Measurements from ENCODE around the gene DNAJC10. TPM values are rescaled to one million over a fixed set of nuclear protein-coding genes. Genes with fewer than 3 reads are reported as not detected.

DNAJC10 gene
- polyA plus RNA-seq, 3 donors: 25.2 to 102 (median 79.4) TPM

- Histone ChIP-seq H4K20me1 (ENCODE audit: insufficient read depth, low read length) (no peaks in the 10 kb centered on the region), H3K79me2 (ENCODE audit: insufficient read depth, low read length) (no peaks in the 10 kb centered on the region), H3K4me3 (replicated peaks in 1 of 3; ENCODE audit: low read depth in 2 of 3, low read length in 3 of 3) (no peak overlapping the region), H3K27ac (ENCODE audit: low read depth in 1 of 2, low read length in 2 of 2) (no peak overlapping the region), H3K4me1 (ENCODE audit: control insufficient read depth in 1 of 2, insufficient read depth in 2 of 2, low read length in 2 of 2) (no peaks in the 10 kb centered on the region), H3K9me3 (replicated peaks in 1 of 2; ENCODE audit: control insufficient read depth in 1 of 2, insufficient read depth in 1 of 2, low read length in 2 of 2) (no peaks in the 10 kb centered on the region), H3K9ac (ENCODE audit: insufficient read depth, low read length, poor library complexity, severe bottlenecking) (no peak overlapping the region), H3K36me3 (replicated peaks in 1 of 2; ENCODE audit: control insufficient read depth in 1 of 2, insufficient read depth in 2 of 2, low read length in 2 of 2) (no peaks in the 10 kb centered on the region), H3K4me2 (replicated peaks; ENCODE audit: extremely low read depth, low read length, poor library complexity, severe bottlenecking) (no peak overlapping the region), H2AFZ (ENCODE audit: insufficient read depth, low read depth, low read length, poor library complexity, severe bottlenecking) (no peak overlapping the region), H3K27me3 (ENCODE audit: control insufficient read depth in 2 of 2, insufficient read depth in 2 of 2, low read length in 2 of 2) (no peaks in the 10 kb centered on the region)
- Mint-ChIP-seq H3K4me3 (no peak overlapping the region), H3K27me3 (ENCODE audit: low read depth in 3 of 3) (peaks cover 0 to 8% (median 8%) of the 10 kb centered on the region in 3 donors), H3K27ac (no peak overlapping the region), H3K36me3 (no peaks in the 10 kb centered on the region), H3K9me3 (peaks cover 0 to 4% (median 0%) of the 10 kb centered on the region in 7 donors), H3K4me1 (no peaks in the 10 kb centered on the region)
- WGBS (ENCODE audit: insufficient coverage): 83% methylated on average over 2 of the region's 3 CpGs
- intact Hi-C loops (cut with micrococcal nuclease): no loop called here
- no peak for TF ChIP-seq CTCF (IDR thresholded peaks at IDR 0.05)
- DNase-seq: no peak
Observed at GRCh38 chr2:182814804-182815203, 98.7 kb downstream of the DNAJC10 start.

- Histone ChIP-seq H3K27ac (ENCODE audit: low read depth in 1 of 2, low read length in 2 of 2) (no peak overlapping the region), H3K4me2 (replicated peaks; ENCODE audit: extremely low read depth, low read length, poor library complexity, severe bottlenecking) (no peak overlapping the region), H3K4me3 (replicated peaks in 1 of 3; ENCODE audit: low read depth in 2 of 3, low read length in 3 of 3) (no peak overlapping the region), H2AFZ (ENCODE audit: insufficient read depth, low read depth, low read length, poor library complexity, severe bottlenecking) (no peak overlapping the region), H3K9ac (ENCODE audit: insufficient read depth, low read length, poor library complexity, severe bottlenecking) (no peak overlapping the region), H3K36me3 (replicated peaks in 1 of 2; ENCODE audit: control insufficient read depth in 1 of 2, insufficient read depth in 2 of 2, low read length in 2 of 2) (no peaks in the 10 kb centered on the region), H3K79me2 (ENCODE audit: insufficient read depth, low read length) (no peaks in the 10 kb centered on the region), H3K9me3 (replicated peaks in 1 of 2; ENCODE audit: control insufficient read depth in 1 of 2, insufficient read depth in 1 of 2, low read length in 2 of 2) (no peaks in the 10 kb centered on the region), H3K4me1 (ENCODE audit: control insufficient read depth in 1 of 2, insufficient read depth in 2 of 2, low read length in 2 of 2) (no peaks in the 10 kb centered on the region), H4K20me1 (ENCODE audit: insufficient read depth, low read length) (no peaks in the 10 kb centered on the region), H3K27me3 (ENCODE audit: control insufficient read depth in 2 of 2, insufficient read depth in 2 of 2, low read length in 2 of 2) (no peaks in the 10 kb centered on the region)
- H3K4me1 Mint-ChIP-seq: no peaks in the 10 kb centered on the region
- no peak for DNase-seq
- TF ChIP-seq CTCF (IDR thresholded peaks at IDR 0.05): no peak
- no peaks in the 10 kb centered on the region for H3K36me3 Mint-ChIP-seq
- peaks cover 0 to 6% (median 3%) of the 10 kb centered on the region in 3 donors for H3K27me3 Mint-ChIP-seq (ENCODE audit: low read depth in 3 of 3)
- no peak overlapping the region for H3K4me3 Mint-ChIP-seq
- intact Hi-C loops (cut with micrococcal nuclease): no loop called here
- H3K27ac Mint-ChIP-seq: no peak overlapping the region
- H3K9me3 Mint-ChIP-seq: peaks cover 0 to 3% (median 0%) of the 10 kb centered on the region in 7 donors
Observed at GRCh38 chr2:182816866-182817265, 100.8 kb downstream of the DNAJC10 start.

Data from CD14-positive monocyte (primary cell).